Suprapubic skin (tissue), 4 donors: ENCODE measurements around the gene PUM1. TPM values are rescaled to one million over a fixed set of nuclear protein-coding genes. Genes with fewer than 3 reads are reported as not detected.

Source experiments
- DNase-seq, 2 donors: peaks; one replicate each; pipeline ENCODE4 v3.0.0-alpha.2; 2019; ENCODE audit warnings: low spot score in 2 of 2
- H3K27ac ChIP-seq: fragments of 200-600 bp; sonication (generic); one replicate; pipeline ENCODE4 v1.5.1; 2019
- H3K27me3 ChIP-seq: fragments of 200-600 bp; sonication (generic); one replicate; pipeline ENCODE4 v1.5.1; 2019
- H3K36me3 ChIP-seq: fragments of 200-600 bp; sonication (generic); one replicate; pipeline ENCODE4 v1.5.1; 2019
- H3K4me1 ChIP-seq: fragments of 200-600 bp; sonication (generic); one replicate; pipeline ENCODE4 v1.5.1; 2019
- H3K4me3 ChIP-seq: fragments of 200-600 bp; sonication (generic); one replicate; pipeline ENCODE4 v1.5.1; 2019; ENCODE audit warnings: mild to moderate bottlenecking
- H3K9me3 ChIP-seq: fragments of 200-600 bp; sonication (generic); one replicate; pipeline ENCODE4 v1.5.1; 2019
- EP300 ChIP-seq: sonication (generic); formaldehyde crosslinking; IDR thresholded peaks from one replicate; pipeline ENCODE4 v1.6.1; 2017; ENCODE audit warnings: antibody characterized with exemption
- POLR2A ChIP-seq, 2 donors: fragments of 450-650 bp; IDR thresholded peaks; one replicate each; pipeline ENCODE4 v1.6.1; 2017; ENCODE audit warnings: antibody characterized with exemption in 2 of 2, mild to moderate bottlenecking in 2 of 2, moderate library complexity in 2 of 2
- POLR2AphosphoS5 ChIP-seq, 3 donors: sonication (generic); formaldehyde crosslinking; IDR thresholded peaks; one replicate each; pipeline ENCODE4 v1.6.1; 2017; ENCODE audit warnings: antibody characterized with exemption in 3 of 3
- WGBS: methylation state at CpG from one replicate; pipeline ENCODE4 v1.1.5; 2018; 5-methylcytosine and 5-hydroxymethylcytosine counted together
- total RNA-seq, 4 donors: library from RNA; depleted of rRNA; stranded (reverse); fragments of >200 nt; gene quantifications; one replicate each; pipeline ENCODE4 v1.1.0, GENCODE V29; 2016
- TF ChIP-seq, protein P1 (sequence below), 2 donors: fragments of 200-600 bp in 1 of 2; fragments of 450-650 bp in 1 of 2; sonication (generic) in 1 of 2; IDR thresholded peaks; one replicate each; pipeline ENCODE4 v1.5.1; 2016 to 2019; ENCODE audit warnings: antibody characterized with exemption in 2 of 2, mild to moderate bottlenecking in 1 of 2, moderate library complexity in 1 of 2

PUM1 gene
- total RNA-seq, 4 donors from 2014 or later, result 100 to 132 (median 110) TPM

DNA sequence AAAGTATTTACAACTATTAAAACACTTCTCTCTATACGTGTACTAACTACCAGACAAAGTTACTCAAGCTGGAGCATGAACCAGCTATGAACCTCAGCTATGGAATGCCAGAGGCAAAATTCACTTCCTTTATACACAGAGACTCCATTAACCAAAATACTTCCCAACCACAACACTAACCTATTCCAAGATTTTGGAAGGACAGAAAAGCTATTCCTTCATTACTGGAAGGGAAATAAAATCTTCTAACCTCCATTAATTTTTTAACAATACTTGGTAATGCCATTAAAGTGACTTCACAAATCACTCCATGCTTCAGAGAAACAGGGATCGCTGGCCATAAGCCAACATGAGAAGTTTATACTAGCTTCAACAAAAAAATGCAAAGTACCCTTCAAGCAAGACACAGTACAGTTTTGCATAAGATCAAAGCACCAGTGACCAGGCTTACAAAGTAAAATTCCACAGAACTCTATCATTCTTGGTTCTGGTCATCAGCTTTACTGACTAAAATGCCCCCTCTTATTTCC lies 58.0 kb downstream of the PUM1 start:
- DNase-seq, result no peak
- Histone ChIP-seq H3K9me3 (no peaks in the 10 kb centered on the region), H3K27ac (peak overlapping the region; percentile 29), H3K4me3 (no peak overlapping the region), H3K4me1 (peaks cover 53% of the 10 kb centered on the region), H3K36me3 (peaks cover 25% of the 10 kb centered on the region), H3K27me3 (no peaks in the 10 kb centered on the region)
- TF ChIP-seq, protein P1, sequence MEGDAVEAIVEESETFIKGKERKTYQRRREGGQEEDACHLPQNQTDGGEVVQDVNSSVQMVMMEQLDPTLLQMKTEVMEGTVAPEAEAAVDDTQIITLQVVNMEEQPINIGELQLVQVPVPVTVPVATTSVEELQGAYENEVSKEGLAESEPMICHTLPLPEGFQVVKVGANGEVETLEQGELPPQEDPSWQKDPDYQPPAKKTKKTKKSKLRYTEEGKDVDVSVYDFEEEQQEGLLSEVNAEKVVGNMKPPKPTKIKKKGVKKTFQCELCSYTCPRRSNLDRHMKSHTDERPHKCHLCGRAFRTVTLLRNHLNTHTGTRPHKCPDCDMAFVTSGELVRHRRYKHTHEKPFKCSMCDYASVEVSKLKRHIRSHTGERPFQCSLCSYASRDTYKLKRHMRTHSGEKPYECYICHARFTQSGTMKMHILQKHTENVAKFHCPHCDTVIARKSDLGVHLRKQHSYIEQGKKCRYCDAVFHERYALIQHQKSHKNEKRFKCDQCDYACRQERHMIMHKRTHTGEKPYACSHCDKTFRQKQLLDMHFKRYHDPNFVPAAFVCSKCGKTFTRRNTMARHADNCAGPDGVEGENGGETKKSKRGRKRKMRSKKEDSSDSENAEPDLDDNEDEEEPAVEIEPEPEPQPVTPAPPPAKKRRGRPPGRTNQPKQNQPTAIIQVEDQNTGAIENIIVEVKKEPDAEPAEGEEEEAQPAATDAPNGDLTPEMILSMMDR (IDR thresholded peaks at IDR 0.05), result no peak
- TF ChIP-seq POLR2A (IDR thresholded peaks at IDR 0.05), result no peak
- no peak for TF ChIP-seq POLR2AphosphoS5 (IDR thresholded peaks at IDR 0.05)
- TF ChIP-seq EP300, result no peak
- 44% methylated on average over 2 of the region's 2 CpGs for WGBS

DNA sequence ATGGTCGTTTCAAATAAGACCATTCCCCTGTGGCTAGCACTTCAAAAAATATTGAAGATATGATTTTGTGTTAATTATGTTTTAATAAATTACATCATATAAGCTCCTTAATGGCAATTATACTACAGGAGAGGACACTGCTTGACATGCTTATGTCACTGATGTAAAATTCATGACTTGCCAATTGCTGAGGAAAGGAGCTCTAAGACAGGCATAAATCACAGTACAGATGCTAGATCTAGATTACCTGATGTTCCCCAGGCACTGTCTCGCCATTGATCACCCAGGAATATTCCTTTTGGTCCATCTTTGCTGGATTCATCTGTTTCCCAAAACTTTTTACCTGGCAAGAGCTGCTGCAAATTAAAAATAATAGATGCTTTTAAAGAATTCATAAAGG lies 58.8 kb downstream of the PUM1 start:
- DNase-seq, result no peak
- no peak overlapping the region for H3K4me3 ChIP-seq
- WGBS, result 41% methylated on average over 2 of the region's 2 CpGs
- TF ChIP-seq EP300, result no peak
- no peak for TF ChIP-seq POLR2A (IDR thresholded peaks at IDR 0.05)
- TF ChIP-seq, protein P1 (IDR thresholded peaks at IDR 0.05), result no peak
- TF ChIP-seq POLR2AphosphoS5 (IDR thresholded peaks at IDR 0.05), result no peak
- peaks cover 52% of the 10 kb centered on the region for H3K4me1 ChIP-seq
- H3K27me3 ChIP-seq, result no peaks in the 10 kb centered on the region
- peaks cover 25% of the 10 kb centered on the region for H3K36me3 ChIP-seq
- H3K27ac ChIP-seq, result peak overlapping the region; percentile 29
- H3K9me3 ChIP-seq, result no peaks in the 10 kb centered on the region

DNA sequence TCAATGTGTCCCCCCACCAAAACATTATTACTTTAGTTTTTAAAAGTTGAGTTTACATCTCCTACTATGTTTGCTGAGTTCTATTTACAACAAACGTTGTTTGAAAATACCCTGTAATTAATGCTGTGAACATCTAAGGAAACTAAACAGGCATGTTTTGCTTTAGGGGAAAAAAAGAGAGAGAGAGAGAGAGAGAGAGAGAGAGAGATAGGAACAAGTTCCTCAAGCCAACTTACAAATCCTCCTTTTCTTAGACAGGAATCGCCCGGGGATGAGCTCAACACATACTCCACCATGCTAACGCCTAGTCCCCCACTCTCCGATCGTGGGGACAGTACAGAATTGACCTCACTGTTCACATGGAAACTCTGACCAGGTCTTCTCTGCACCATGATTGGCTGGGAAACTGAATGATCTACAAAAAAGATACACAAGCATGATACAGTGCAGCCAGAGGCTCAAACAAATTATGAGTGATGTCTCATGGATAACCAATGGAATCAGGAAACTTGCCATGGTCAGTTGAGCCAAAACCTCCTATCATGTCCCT lies 59.8 kb downstream of the PUM1 start:
- WGBS, result 67% methylated on average over 6 of the region's 6 CpGs

DNA sequence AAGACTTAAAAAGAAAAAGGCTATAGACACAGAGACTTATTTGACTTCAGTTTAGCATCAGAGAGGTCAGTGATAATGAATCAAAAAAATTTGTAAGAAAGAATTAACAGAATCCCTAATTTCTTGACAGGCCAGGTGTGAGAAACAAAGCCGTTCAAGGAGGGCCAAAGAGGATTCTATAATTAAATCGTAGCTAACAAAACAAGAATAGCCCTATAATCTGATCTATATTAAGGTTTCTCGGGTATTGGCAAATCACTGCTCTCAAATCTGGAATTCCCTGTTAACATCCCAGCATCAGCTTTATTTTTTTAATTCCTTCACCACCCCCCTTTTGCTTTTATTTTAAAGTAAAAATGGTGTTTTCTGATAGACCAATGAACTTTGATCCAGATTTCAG lies 60.3 kb downstream of the PUM1 start:
- 91% methylated on average over 3 of the region's 3 CpGs for WGBS
- no peak for DNase-seq
- no peak overlapping the region for H3K27ac ChIP-seq

More for the DNA sequence above, 59.8 kb downstream of the PUM1 start:
- Histone ChIP-seq H3K4me1 (peaks cover 45% of the 10 kb centered on the region), H3K27ac (no peak overlapping the region), H3K9me3 (no peaks in the 10 kb centered on the region), H3K27me3 (no peaks in the 10 kb centered on the region), H3K4me3 (no peak overlapping the region), H3K36me3 (peaks cover 25% of the 10 kb centered on the region)
- no peak for DNase-seq
- TF ChIP-seq POLR2A (IDR thresholded peaks at IDR 0.05), result no peak
- TF ChIP-seq EP300, result no peak
- TF ChIP-seq, protein P1 (IDR thresholded peaks at IDR 0.05), result no peak
- no peak for TF ChIP-seq POLR2AphosphoS5 (IDR thresholded peaks at IDR 0.05)

DNA sequence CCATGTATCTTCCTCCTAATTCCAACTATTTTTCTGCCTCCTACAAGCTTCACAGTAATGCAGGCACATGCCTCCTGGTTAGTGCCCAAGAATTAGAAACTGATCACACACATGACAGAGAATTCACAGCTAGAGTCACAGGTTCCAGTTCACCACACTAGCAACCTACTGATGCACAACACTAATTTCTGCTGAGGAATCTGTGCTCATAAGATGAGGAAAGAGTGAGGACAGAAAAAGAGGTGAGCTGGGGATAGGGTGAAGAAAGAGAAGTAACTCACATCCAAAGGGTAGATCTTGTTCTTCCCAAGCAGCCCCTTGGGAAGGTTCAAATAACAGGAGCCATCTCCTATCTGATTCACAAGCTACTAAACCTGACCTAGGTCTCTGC lies 61.3 kb downstream of the PUM1 start:
- no peak overlapping the region for H3K4me3 ChIP-seq
- DNase-seq, result no peak
- H3K9me3 ChIP-seq, result no peaks in the 10 kb centered on the region
- no peak overlapping the region for H3K27ac ChIP-seq
- peaks cover 37% of the 10 kb centered on the region for H3K4me1 ChIP-seq
- TF ChIP-seq POLR2A (IDR thresholded peaks at IDR 0.05), result no peak
- TF ChIP-seq, protein P1 (IDR thresholded peaks at IDR 0.05), result no peak
- H3K36me3 ChIP-seq, result peaks cover 25% of the 10 kb centered on the region
- no peaks in the 10 kb centered on the region for H3K27me3 ChIP-seq

More for the DNA sequence above, 60.3 kb downstream of the PUM1 start:
- peaks cover 42% of the 10 kb centered on the region for H3K4me1 ChIP-seq
- H3K27me3 ChIP-seq, result no peaks in the 10 kb centered on the region
- H3K9me3 ChIP-seq, result no peaks in the 10 kb centered on the region
- peaks cover 25% of the 10 kb centered on the region for H3K36me3 ChIP-seq
- H3K4me3 ChIP-seq, result no peak overlapping the region
- TF ChIP-seq, protein P1 (IDR thresholded peaks at IDR 0.05), result no peak
- TF ChIP-seq EP300 (no peak), POLR2A (IDR thresholded peaks at IDR 0.05) (no peak), POLR2AphosphoS5 (IDR thresholded peaks at IDR 0.05) (no peak)
